Activated T-helper 1 cell treated with anti-CD3 and anti-CD28 coated beads, Interleukin-2, amount 50 U/mL, for 16 hours (primary cell): ENCODE results near the gene ASCC1.

Experiments used
- DNase-seq, 2 donors: peaks; one replicate each; pipeline ENCODE4 v3.0.0-alpha.2; 2020; ENCODE audit warnings: low read depth in 1 of 2, low spot score in 1 of 2

Gene ASCC1

DNA sequence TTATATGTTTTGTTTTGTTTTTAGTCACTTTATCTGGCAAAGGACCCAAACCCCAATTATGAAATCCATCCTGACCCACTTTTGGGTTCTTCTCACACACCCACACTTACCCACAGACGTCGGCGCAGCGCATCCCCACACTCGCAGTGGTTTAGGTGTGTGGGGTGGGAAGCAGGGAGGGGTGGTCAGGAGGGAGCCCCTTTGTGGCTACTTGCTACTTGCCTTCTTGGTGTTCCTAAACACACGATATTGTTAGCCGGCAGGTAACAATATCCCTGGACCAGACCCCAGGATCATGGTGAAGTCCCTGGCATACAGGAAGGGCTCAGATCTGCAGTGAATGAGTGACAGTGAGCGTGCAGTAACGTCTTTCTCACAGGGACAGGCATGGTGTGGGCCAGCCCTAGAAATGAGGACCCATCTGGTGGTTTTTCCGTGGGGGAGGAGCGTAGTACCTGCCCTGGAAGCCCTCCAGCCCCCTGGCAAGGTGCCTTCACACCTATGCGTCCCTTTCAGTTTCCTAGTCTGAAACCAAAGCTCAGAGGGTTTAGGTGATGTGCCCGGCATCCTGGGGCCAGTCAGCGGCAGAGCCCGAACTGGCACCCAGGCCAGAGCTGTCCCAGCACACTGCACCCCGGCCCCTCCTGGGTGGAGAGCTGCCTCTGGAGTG is 132.2 kb downstream of the ASCC1 start:
- DNase-seq, result peak in 1 of 2 donors; percentile 38

DNA sequence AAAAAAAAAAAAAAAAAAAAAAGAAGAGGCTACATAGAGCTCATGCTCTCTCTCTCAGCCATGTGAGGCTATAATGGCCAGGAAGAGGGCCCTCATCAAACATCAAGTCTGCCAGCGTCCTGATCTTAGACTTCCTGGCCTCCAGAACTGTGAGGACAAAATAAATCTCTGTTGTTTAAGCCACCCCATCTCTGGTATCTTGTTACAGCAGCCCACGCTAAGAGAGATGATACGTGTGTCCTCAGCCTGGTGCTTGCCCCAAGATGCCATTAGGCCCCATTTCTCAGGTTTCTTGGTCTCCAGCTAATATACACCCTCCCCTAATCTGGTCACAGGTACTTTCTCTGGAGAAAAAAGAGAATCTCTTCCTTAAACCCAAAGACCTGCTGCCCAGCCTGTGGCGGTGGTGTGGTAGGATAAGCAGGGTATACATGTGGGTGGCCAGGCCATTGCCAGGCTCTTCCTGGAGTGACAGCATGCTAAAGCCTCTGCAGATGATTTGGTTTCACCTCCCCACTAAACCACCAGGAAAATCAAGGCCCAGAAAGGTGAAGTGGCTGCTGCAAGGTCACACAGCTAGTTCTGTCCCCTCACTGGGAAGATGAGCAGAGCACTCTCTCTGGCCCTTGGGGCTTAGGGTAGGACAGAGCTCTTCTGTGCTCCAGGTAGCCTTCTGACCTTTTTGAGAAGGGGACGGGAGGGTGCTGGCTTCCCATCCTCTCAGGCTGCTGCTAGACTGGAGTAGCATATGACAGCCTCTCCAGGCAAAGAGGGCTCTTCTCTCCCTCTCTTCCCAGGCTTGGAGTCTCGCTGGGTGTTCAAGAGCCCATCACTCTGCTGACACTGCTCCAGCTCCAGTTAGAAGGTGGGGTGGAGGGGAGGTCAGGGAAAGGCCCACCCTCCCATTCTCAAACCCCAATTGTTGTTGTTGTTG is 133.0 kb downstream of the ASCC1 start:
- DNase-seq, result no peak

DNA sequence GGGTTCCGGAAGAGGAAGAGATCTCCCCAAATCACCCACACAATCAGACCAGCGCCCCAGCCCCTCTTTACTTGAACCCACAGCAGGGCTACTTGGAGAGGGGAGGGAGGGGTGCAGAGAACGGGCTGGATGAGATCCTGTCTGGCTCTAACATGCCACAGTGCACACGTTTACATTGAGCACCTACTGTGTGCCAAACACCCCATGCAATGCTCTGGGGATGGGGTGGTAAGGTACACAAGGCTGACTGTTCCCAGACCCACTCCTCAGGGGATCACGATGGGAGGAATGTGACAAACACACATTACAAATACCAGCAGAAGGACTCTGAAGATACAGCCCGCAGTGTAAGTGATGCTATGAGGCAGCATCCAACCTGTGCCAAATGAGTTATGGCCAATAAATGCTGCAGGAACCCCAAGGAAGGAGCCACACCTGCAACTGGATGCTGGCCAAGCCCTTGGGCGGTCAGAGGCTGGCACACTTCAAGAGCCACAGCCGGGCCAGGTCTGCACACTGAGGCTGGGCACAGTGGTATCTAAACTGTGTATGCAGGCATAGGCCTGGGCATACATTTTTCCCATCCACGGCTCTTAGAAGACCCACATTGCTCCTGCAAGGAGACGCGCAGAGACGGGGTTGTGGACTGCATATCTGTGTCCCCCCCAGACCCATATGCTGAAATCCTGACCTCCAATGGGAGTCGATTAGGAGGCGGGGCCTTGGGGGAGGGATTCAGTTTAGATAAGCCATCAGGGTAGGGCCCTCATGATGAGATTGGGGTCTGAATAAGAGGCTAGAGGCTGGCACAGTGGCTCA is 134.1 kb downstream of the ASCC1 start:
- no peak for DNase-seq

DNA sequence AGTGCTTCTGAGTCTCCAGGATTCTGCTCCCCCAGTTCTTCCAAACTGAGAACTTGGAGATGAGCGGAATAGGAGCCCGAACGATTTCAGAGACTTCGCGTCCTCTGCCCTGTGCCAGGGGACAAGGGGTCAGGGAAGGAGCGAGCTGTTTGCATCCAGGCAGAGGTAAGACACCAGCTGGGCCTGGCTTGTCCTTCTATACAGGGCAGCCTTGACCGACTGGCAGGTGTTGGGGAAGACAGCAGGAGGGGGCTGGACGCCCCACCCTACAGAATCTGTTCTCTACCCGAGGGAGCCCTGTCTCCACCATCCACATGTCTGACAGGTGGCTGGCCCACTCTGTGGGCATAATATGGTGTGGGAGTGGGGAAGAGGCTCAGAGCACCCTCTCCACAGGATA is 134.9 kb downstream of the ASCC1 start:
- DNase-seq, result no peak

DNA sequence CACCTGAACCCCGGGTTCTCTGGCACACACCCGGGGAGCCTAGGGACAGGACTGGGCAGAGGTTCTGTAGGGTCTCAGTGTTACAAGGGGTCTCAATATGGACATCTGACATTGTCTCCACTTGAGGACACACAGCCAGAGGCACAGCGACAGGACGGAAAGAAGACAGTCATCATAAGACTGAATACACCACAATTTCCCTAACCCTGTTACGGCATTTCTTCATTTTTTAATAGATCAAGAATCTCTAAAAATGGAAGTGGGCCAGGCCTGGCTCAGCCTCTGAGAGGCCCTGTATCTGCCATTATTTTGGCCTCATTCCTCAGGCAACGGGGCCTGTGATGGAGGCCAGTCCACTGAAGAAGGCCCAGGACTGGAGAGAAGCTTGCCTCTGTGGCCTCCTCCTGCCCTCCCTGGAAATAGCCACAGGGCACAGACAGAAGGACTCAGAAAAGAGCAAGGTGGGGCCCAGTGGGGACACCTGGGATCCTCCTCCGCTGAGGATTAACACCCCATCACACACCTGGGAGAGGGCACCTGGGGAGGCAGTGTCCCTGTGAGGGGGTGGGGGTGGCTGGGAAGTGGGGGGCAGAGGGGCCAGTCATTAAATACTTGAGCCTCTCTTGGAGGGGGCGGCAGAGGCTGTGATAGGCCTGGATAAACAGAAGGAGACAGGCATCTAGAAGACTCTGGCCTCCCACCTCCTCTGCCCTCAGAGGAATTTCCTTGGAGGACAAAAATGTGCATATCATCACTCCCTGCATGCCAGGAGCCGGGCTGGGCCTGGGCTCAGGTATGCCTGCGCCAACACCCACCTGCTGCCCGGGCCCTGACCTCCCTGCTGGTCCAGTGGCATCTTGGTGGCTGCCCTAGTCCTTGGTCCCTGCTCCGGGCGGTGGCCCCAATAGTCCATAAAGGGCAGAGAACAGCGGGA is 135.8 kb downstream of the ASCC1 start:
- DNase-seq, result no peak

DNA sequence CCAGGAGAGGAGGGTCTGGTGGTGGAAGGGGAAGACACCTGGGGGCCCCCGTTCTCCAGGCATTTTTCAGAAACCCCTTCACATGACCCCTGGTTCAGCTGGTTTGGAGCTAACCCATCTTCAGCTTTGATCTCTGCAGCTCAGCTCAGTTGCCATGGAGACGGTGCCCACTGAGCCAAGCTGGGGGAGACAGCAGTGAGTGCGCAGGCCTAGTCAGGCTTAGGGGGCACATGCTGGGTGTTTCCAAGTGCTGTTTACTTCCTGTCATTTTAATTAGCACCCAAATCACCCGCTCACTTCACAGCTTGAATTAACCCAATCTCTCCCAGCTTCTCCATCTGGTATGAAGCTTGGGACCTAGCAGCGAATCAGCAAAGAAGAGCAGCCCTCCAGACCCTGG is 136.7 kb downstream of the ASCC1 start:
- no peak for DNase-seq

DNA sequence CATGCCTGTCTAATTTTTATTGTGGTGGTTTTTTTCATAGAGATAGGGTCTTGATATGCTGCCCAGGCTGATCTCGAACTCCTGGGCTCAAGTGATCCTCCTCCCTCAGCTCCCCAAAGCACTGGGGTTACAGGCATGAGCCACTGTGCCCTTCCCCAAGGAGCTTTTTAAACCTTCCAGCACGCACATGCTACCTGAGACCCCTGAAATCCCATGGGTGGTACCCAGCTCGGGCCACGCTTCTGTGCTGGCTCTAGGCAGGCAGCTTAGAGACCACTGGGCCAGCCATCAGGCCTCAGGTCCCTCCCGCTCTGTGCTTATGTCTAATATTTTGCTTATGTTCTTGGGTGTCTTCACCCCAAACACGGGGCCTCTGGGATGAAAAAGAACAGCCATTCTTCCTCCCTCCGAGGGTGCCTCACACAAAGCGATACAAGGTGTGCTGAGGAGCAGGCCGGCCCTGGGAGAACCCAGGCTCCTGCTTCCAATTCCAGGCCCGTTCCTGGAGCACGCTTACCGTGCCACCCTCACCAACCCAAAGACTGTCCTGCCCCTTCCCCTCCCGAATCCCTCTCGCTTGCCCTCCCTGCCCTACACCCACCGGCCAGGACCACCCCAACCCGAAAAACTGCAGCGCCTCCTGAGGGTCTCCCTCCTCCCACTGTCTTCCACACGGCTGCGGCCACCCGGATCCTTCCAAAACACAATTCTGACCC is 138.6 kb downstream of the ASCC1 start:
- DNase-seq, result no peak

DNA sequence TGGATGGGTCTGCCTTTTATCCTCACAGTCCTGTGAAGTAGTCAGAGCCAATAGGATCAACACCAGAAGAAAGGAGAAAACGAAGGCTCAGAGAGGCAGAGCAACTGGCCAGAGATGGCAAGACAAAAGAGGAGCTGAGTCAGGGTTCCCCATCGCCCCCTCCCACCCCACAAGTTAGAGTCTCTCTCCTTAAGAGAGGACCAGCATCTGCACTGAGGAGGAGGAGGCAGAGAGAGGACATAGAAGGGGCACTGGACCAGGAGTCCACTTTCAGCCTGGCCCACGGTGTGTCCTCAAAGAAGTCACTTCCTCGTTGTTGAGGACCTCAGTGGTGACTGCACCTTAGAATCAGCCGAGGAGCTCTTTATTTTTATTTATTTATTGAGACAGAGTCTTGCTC is 139.3 kb downstream of the ASCC1 start:
- no peak for DNase-seq

DNA sequence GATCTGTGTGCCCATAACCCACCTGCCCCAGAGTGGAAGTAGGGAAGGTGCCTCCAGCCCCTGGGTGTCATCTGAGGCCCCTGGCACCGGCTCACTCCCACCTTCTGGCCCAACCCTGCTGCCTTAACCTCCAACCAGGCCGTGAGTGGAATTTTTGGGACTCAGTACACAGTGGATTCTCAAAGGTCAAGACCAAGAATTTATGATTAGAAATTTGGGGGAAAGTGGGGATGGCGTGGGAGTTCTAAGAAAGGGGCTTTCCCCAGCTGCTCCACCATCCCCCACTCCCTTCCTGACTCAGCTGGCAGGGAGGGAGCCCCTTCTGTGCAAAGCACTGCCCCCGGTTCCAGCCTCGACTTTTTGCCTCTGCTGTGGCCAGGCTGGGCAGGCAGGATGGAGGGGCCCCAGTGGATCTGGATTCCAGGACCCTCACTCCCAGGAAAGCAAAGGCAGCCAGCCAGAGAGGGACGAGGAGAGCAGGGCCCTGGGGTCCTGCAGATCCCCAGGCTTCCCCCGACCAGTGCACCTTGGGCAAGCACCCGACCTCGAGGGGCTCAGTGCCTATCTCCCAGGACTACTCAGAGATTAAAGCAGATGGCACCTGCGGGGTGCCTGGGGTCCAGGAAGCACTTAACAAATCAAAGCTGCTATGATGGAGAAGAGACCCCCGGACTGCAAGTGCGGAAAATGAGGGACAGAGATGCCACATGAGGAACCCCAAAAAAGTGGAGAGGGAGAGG is 140.5 kb downstream of the ASCC1 start:
- DNase-seq, result no peak

DNA sequence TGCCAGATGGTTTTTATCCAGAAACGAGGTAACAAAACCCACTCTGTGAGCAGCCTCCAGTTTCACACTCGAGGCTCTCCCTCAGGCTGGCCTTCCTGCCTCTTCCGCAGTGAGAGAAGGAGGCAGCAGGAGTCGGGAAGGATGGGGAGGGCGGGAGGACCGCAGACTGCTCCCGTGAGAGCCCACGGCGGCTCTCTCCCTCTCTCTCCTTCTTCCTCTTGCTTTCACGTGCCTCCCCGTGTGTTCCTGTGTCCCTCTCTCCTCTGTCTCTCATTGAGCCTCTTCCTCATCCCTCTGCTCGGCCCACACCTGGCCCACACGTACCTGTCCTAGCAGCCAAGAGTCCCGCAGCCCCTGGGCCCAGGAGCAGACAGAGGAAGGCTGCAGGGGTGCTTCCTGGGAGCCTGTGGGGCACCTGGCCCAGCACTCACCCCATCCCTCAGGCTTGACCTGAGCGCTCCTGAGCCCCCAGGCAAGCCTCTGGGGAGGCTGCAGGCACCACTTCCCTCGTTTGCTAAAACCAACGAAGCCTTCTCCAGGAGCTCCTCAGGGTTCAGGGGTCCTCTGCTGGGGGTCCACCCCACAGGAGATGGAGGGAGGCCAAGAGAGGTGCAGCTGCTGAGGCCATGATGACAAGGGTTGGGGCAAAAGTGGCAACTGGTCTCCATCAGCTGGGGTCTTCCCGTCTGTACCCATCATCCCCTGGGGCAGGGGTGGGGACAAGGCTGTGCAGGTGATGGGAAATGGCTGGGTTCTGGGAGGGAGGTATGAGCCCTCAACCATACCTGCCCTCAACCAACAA is 141.3 kb downstream of the ASCC1 start:
- no peak for DNase-seq

DNA sequence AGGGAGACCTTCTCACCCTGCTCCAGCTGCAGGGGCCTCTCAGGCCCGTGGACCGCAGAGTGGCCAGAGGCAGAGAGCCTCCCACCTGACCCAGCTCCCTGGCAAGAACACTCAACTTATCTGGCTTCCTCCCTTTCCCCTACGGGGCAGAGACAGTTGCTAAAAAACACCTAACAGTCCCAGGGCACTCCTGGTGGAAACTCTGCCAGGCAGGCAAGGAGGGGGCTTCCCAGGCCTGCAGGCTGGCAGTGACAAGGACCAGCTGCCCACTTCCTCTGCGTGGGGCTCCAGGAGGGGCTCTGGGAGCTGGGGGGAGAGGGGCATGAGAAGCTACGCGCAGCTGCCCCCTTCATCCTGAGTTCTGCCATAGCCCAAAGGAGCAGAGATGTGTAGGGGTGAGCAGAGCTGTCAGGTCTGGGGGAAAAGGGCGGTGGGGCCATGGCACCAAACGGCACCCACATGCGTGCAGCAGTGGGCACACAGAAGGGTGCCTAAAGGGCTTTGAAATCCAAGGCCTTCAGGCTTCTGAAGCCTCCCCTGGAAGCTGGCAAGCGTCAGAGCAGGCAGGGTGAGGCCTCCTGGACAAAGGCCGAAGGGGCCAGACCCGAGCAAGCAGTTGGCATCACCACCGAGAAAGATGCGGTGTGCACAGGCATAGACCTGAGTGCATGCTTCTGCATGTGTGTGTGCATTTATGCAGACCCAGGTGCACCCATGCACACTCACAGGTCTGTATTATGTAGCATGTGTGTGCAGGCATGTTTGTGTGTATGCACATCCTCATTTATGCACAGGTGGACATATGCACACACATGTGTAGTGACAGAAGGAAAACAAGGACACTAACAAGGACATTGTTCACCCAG is 142.1 kb downstream of the ASCC1 start:
- no peak for DNase-seq

DNA sequence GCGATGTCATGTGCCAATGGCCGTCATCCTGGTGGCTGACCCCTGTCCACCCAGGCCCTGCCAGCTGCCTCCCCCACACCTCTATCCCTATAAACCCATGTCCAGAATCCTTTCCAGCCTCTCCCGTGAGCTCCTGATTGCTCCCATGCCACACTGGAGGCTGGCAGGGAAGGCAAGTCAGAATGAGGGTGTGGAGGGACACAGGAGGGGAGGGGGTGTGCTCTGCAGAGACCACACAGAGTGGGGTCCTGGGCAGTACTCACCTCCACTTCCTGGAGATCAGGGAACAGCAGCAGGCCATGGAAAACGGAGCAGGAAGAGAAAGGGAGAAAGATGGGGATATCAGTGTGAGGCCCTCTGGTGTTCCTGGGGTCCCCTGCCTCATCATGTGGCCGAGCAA is 143.4 kb downstream of the ASCC1 start:
- no peak for DNase-seq

DNA sequence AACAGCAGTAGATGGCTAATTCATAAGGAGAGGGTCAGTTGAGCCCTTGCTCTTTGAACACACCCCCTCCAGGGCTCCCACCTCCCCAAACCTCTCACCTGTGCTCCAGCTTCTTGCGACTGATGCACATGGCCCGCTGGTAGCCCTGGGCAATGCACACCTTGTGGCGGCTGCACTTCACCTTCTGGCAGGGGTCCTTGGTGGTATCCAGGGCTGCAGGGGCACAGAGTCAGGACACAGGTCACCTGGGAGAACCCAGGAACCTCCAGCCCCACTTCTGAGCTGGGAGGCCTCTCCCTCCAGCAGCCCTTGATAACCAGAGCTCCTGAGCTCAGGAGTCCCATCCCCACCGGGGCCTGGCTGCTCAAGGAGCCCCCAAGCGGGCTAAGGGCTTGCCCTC is 144.0 kb downstream of the ASCC1 start:
- no peak for DNase-seq

DNA sequence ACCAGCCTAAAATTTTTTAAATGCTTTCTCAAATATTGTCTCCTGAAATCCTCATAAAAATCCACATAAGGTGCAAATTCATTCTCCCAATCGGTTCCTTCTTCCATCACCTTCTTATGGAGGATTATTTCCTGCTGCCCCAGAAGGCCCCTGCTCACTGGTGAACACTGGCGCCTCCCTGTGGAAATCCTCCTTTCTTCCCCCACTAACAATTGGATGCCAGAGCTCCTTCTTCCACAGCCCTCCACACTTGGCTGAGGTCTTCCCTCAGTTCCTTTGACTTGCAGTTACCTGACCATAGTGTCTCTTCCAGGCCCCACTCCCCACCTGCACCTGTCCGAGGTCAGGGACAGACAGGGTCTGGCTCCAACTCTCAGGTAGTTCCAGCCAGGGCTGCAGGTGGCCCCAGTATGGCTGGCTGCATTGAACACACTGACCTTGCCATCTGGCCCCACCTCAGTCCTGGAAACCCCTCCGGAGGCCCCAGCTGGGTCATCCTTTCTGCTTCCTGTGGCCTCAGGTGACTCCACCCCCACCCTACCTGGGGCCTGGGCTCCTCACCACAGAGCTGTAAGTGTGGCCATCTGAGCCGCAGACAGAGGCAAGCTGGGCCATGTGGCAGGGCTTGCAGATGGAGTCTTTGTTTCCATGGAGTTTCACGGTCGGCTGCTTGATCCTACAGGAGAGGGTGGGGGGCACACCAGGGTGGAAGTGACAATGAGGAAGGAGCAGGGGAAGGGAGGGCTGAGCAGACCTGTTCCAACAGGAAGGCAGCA is 146.1 kb downstream of the ASCC1 start:
- DNase-seq, result no peak

DNA sequence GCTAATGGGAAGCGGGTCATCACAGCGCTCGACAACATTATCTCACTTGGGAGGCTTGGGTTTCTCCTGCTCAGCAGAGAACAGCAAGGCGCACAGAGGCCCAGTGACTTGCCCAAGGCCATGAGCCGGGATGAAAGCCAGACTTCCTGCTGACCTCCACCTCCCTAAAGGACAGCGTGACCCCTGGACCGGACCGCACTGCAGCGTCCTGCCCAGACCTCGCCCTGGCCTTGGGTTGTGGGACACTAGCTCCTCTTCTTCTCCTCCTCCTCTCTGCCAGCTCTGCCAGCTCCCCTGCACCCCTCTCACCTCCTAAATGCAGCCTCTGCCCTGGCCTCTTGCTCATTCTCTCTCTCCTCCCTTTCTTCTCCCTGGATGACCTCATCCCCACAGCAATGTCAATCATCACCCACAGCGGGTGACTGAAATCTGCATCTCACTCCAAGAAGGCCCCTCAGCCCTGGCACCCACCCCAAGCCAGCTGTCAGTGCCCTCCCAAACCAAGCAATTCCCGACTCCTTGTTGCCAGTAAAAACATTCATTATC is 147.1 kb downstream of the ASCC1 start:
- no peak for DNase-seq

DNA sequence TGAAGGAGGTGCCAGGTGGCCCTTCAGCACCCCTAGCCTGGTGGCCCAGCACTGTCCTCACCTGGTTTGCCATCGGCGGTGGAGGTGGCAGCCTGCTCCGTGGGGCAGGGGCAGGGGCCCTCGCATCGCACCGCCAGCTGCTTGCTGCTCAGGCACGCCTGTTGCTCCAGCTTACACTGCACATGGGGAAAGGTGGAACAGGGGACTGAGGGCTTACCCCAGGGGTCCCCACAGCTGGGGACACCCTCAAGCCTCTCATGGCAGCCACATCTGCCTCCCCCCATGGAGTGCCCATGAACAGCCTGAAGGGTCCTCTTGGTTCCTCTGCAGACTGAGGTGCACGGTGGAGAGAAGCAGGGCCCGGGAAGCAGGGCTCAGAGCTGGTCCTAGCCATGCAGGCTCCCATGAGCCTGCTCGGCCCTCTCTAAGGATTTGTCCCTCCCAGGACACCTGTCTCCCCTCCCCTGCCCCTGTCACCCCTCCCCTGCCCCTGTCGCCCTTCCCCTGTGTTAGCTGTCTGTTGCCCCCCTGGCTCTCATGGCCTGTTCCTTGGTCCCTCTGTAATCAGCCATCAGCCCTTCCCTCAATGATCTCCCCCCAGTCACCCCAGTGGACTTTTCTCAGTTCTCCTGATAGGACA is 147.8 kb downstream of the ASCC1 start:
- DNase-seq, result no peak
